Upper lobe of left lung (tissue), 6 donors: ENCODE measurements around the gene HSD11B1L. TPM values are rescaled to one million over a fixed set of nuclear protein-coding genes. Genes with fewer than 3 reads are reported as not detected.
A peak's percentile ranks its signal among the peaks of the same experiment; 100 is the strongest.

Experiments used
- ATAC-seq, 2 donors: fragments of 200-7000 bp; cut with Tn5 transposase; one replicate each; pipeline ENCODE4 v1.9.1; 2022; ENCODE audit warnings: mild to moderate bottlenecking in 2 of 2, moderate library complexity in 2 of 2; ENCODE audit not compliant: low FRiP score in 2 of 2
- DNase-seq, 2 donors: peaks; one replicate each; pipeline ENCODE4 v3.0.0-alpha.2; 2019 to 2020
- H3K27ac ChIP-seq, 4 donors: fragments of 200-600 bp; sonication (generic); one replicate each; pipeline ENCODE4 v1.5.1; 2016 to 2019
- H3K27me3 ChIP-seq, 4 donors: fragments of 200-600 bp; sonication (generic); one replicate each; pipeline ENCODE4 v1.5.1; 2017 to 2019
- H3K36me3 ChIP-seq, 4 donors: fragments of 200-600 bp; sonication (generic); one replicate each; pipeline ENCODE4 v1.5.1; 2016 to 2019
- H3K4me1 ChIP-seq, 4 donors: fragments of 200-600 bp; sonication (generic); one replicate each; pipeline ENCODE4 v1.5.1; 2018 to 2019
- H3K4me3 ChIP-seq, 4 donors: fragments of 200-600 bp; sonication (generic); one replicate each; pipeline ENCODE4 v1.5.1; 2017 to 2019; ENCODE audit warnings: mild to moderate bottlenecking in 2 of 4, moderate library complexity in 1 of 4
- H3K9me3 ChIP-seq, 4 donors: fragments of 200-600 bp; sonication (generic); one replicate each; pipeline ENCODE4 v1.5.1; 2018 to 2019
- EP300 ChIP-seq, 4 donors: sonication (generic); formaldehyde crosslinking; IDR thresholded peaks; one replicate each; pipeline ENCODE4 v1.5.1; 2017; ENCODE audit warnings: antibody characterized with exemption in 4 of 4, control low read depth in 2 of 4
- POLR2A ChIP-seq, 4 donors: fragments of 450-650 bp; IDR thresholded peaks; one replicate each; pipeline ENCODE4 v1.5.1; 2016 to 2017; ENCODE audit warnings: antibody characterized with exemption in 4 of 4, mild to moderate bottlenecking in 2 of 4
- POLR2AphosphoS5 ChIP-seq, 2 donors: sonication (generic); formaldehyde crosslinking; IDR thresholded peaks; one replicate each; pipeline ENCODE4 v1.5.1; 2017; ENCODE audit warnings: antibody characterized with exemption in 2 of 2
- WGBS, 2 donors: methylation state at CpG; one replicate each; pipeline ENCODE4 v1.1.5; 2017 to 2018; 5-methylcytosine and 5-hydroxymethylcytosine counted together
- total RNA-seq, 6 donors: library from RNA; depleted of rRNA in 4 of 6; stranded (reverse); fragments of >200 nt in 4 of 6; gene quantifications; one replicate each; pipeline versions ENCODE4 v1.1.0 to v1.2.1, GENCODE V29; 2016 to 2021
- TF ChIP-seq, protein P1 (sequence below), 6 experiments: fragments of 450-650 bp in 4 of 6; fragments of 200-600 bp in 2 of 6; sonication (generic) in 2 of 6; IDR thresholded peaks; one replicate each; pipeline ENCODE4 v1.5.1; 2016 to 2019; ENCODE audit warnings: antibody characterized with exemption in 6 of 6
- donor health status: DM: no; HTN: no; CAD: no; lungs with moderate emphysema.
- donor health status: DM: no; HTN: yes; CAD: no; lungs with severe emphysema.

The HSD11B1L gene
- total RNA-seq, 6 donors from 2014 or later, result 4.5 to 26.5 (median 16.7) TPM

DNA sequence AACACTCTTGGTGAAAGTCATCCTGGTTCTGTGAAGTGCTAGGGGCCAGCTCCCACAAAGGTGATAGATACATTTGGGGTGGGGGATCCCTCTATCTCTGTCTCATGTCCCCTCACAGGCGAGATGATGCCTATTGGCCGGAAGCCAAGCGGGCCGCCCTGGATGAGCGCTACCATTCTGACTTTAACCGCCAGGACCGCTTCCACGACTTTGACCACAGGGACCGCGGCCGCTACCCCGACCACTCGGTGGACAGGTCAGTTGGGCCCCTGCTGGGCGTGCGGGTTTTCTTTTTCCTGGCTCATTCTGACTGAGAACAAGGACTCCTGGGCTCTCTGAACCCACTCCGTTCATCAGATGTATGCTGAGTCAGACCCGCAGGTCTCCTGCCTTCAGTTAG is 16.9 kb upstream of the HSD11B1L start:
- Histone ChIP-seq H3K36me3 (peaks cover 71 to 100% (median 92%) of the 10 kb centered on the region in 4 donors), H3K4me1 (no peaks in the 10 kb centered on the region), H3K27me3 (no peaks in the 10 kb centered on the region), H3K9me3 (no peaks in the 10 kb centered on the region), H3K4me3 (no peak overlapping the region), H3K27ac (no peak overlapping the region)
- DNase-seq (peak in 1 of 2 donors; percentile 65), ATAC-seq (no peak)
- TF ChIP-seq, protein P1, sequence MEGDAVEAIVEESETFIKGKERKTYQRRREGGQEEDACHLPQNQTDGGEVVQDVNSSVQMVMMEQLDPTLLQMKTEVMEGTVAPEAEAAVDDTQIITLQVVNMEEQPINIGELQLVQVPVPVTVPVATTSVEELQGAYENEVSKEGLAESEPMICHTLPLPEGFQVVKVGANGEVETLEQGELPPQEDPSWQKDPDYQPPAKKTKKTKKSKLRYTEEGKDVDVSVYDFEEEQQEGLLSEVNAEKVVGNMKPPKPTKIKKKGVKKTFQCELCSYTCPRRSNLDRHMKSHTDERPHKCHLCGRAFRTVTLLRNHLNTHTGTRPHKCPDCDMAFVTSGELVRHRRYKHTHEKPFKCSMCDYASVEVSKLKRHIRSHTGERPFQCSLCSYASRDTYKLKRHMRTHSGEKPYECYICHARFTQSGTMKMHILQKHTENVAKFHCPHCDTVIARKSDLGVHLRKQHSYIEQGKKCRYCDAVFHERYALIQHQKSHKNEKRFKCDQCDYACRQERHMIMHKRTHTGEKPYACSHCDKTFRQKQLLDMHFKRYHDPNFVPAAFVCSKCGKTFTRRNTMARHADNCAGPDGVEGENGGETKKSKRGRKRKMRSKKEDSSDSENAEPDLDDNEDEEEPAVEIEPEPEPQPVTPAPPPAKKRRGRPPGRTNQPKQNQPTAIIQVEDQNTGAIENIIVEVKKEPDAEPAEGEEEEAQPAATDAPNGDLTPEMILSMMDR (IDR thresholded peaks at IDR 0.05), result no peak
- TF ChIP-seq EP300 (IDR thresholded peaks at IDR 0.05) (no peak), POLR2A (IDR thresholded peaks at IDR 0.05) (no peak), POLR2AphosphoS5 (IDR thresholded peaks at IDR 0.05) (no peak)
- WGBS, 2 donors, result 94 to 96% methylated on average over 17 of the region's 17 CpGs

DNA sequence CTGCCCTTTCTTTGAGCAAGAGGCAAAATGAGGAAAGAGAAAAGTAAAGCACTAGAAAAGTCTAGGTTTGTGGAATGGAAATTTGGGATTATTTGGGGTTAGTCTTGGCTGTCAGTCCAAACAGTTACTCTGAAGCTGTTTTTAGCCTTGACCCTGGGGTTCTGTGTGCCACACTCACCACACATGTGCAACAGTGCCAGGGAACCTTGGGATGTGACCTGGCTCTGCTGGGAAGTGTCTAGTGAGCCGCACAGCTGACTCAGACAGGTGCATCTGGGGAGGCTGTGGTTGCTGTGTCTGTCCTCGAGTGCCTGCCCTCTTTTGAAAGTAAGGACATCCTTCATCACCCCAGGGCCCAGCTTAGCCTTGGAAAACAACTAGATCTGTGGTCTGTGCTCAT is 16.3 kb upstream of the HSD11B1L start:
- Histone ChIP-seq H3K27ac (no peak overlapping the region), H3K9me3 (no peaks in the 10 kb centered on the region), H3K27me3 (no peaks in the 10 kb centered on the region), H3K4me3 (no peak overlapping the region), H3K36me3 (peaks cover 77 to 100% (median 92%) of the 10 kb centered on the region in 4 donors), H3K4me1 (no peaks in the 10 kb centered on the region)
- ATAC-seq (no peak), DNase-seq (no peak)
- TF ChIP-seq EP300 (IDR thresholded peaks at IDR 0.05), result no peak
- TF ChIP-seq, protein P1 (IDR thresholded peaks at IDR 0.05), result no peak
- no peak for TF ChIP-seq POLR2AphosphoS5 (IDR thresholded peaks at IDR 0.05)
- no peak for TF ChIP-seq POLR2A (IDR thresholded peaks at IDR 0.05)
- WGBS, 2 donors, result 91 to 100% methylated on average over 1 to 2 of the region's 2 CpGs

DNA sequence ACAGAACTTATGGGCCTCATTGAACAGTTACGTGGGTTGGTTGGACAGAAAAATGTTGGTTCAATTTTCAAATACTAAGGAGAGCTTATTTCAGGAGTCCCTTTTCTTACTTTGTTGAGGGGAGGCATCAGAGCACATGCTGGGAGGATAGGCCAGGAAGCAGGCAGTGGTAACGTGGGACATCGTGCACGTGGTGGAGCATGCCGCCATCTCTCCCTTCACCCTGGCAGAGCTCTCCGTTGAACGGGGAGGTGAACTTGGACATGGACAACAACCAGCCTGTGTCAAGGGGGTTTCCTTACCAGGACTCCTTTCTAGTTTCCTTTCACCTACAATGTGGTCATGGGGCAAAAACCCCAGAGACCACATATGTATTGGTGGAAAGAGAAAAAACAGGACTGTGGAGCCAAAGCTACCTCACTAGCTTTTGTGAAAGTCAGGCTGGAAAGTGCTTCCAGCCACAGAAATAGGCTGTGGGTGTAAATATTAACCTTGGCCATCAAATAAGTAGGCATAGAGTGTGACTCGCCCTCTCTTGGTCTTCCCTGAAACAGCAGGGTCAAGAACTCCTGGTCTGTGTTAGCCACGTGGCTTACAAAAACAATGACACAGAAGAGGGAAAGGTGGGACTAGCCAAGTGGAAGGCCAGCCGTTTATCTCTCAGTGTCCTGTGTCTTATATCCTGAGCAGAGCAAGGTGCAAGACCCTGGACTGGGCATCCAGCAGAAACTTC is 14.9 kb upstream of the HSD11B1L start:
- H3K9me3 ChIP-seq, result no peaks in the 10 kb centered on the region
- no peak for DNase-seq
- no peaks in the 10 kb centered on the region for H3K27me3 ChIP-seq
- 77 to 86% methylated on average over 10 of the region's 10 CpGs for WGBS, 2 donors
- no peak overlapping the region for H3K4me3 ChIP-seq
- TF ChIP-seq, protein P1 (IDR thresholded peaks at IDR 0.05), result no peak
- TF ChIP-seq POLR2AphosphoS5 (IDR thresholded peaks at IDR 0.05) (no peak), POLR2A (IDR thresholded peaks at IDR 0.05) (no peak), EP300 (IDR thresholded peaks at IDR 0.05) (no peak)
- ATAC-seq, result no peak
- H3K27ac ChIP-seq, result no peak overlapping the region
- H3K4me1 ChIP-seq, result no peaks in the 10 kb centered on the region
- H3K36me3 ChIP-seq, result peaks cover 73 to 97% (median 90%) of the 10 kb centered on the region in 4 donors

DNA sequence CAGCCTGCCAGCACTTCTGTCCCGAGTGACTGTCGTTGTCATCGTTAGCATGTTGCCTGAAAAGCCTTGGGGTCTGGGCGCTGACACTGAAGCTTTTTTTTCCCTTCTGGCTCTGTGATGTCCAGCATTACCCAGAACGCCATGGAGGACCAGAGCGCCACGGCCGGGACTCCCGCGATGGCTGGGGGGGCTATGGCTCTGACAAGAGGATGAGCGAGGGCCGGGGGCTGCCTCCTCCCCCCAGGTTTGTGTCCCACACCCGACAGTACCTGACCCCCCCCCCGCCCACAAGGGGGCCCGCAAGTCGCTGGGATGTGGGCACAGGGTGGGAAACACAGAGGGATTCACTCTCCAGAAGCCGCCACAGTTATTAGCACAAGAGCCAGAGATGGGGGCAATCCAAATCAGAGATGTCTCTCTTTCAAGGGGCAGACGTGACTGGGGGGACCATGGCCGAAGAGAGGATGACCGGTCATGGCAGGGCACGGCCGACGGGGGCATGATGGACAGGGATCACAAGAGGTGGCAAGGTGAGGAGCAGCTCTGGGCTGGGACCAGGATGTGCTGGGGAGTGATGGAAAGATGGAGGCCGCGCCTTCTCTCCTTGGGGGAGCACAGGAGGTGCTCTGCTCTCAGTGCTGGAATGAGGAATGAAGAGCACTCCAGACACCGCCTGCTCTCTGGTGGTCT is 13.8 kb upstream of the HSD11B1L start:
- no peak overlapping the region for H3K27ac ChIP-seq
- 95 to 97% methylated on average over 24 to 26 of the region's 26 CpGs for WGBS, 2 donors
- H3K27me3 ChIP-seq, result no peaks in the 10 kb centered on the region
- peaks cover 63 to 90% (median 84%) of the 10 kb centered on the region in 4 donors for H3K36me3 ChIP-seq
- no peaks in the 10 kb centered on the region for H3K4me1 ChIP-seq
- no peaks in the 10 kb centered on the region for H3K9me3 ChIP-seq
- TF ChIP-seq POLR2A (IDR thresholded peaks at IDR 0.05) (no peak), POLR2AphosphoS5 (IDR thresholded peaks at IDR 0.05) (no peak), EP300 (IDR thresholded peaks at IDR 0.05) (no peak)
- ATAC-seq (no peak), DNase-seq (peak in 1 of 2 donors; percentile 73)
- H3K4me3 ChIP-seq, result no peak overlapping the region

DNA sequence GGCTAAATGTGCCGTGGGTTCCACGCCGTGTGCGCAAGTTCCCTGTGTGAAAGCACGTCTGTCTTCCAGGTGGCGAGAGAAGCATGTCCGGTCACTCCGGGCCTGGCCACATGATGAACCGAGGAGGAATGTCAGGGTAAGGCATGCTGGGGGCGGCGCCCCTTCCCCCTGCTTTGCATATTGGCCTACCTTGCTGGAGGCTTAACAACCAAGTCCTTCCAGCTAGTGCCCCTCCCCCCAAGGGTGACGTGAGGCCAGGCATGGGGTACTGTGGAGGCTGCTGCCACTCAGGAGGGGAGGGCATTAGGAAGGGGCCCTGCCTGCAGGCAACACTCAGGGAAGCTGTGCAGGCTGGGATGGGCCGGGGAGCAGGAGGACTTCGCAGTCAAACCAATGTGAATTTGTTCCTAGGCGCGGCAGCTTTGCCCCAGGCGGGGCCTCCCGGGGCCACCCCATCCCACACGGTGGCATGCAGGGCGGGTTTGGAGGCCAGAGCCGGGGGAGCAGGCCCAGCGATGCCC is 13.0 kb upstream of the HSD11B1L start:
- no peak for ATAC-seq
- no peak overlapping the region for H3K27ac ChIP-seq
- 89 to 91% methylated on average over 11 to 22 of the region's 22 CpGs for WGBS, 2 donors
- H3K9me3 ChIP-seq, result no peaks in the 10 kb centered on the region
- no peak overlapping the region for H3K4me3 ChIP-seq
- peaks cover 56 to 85% (median 77%) of the 10 kb centered on the region in 4 donors for H3K36me3 ChIP-seq
- no peaks in the 10 kb centered on the region for H3K27me3 ChIP-seq
- TF ChIP-seq EP300 (IDR thresholded peaks at IDR 0.05) (no peak), POLR2A (IDR thresholded peaks at IDR 0.05) (no peak), POLR2AphosphoS5 (IDR thresholded peaks at IDR 0.05) (no peak)
- TF ChIP-seq, protein P1 (IDR thresholded peaks at IDR 0.05), result no peak
- peak in 1 of 2 donors; percentile 81 for DNase-seq
- H3K4me1 ChIP-seq, result no peaks in the 10 kb centered on the region
